ENCODE results near the gene FLYWCH1.
A peak's percentile ranks its signal among the peaks of the same experiment; 100 is the strongest.
"Not testable (repeated sequence)": the region's sequence is repeated elsewhere in the genome, so short reads cannot be mapped to it uniquely, and the experiment has no call there.

The FLYWCH1 gene

DNA sequence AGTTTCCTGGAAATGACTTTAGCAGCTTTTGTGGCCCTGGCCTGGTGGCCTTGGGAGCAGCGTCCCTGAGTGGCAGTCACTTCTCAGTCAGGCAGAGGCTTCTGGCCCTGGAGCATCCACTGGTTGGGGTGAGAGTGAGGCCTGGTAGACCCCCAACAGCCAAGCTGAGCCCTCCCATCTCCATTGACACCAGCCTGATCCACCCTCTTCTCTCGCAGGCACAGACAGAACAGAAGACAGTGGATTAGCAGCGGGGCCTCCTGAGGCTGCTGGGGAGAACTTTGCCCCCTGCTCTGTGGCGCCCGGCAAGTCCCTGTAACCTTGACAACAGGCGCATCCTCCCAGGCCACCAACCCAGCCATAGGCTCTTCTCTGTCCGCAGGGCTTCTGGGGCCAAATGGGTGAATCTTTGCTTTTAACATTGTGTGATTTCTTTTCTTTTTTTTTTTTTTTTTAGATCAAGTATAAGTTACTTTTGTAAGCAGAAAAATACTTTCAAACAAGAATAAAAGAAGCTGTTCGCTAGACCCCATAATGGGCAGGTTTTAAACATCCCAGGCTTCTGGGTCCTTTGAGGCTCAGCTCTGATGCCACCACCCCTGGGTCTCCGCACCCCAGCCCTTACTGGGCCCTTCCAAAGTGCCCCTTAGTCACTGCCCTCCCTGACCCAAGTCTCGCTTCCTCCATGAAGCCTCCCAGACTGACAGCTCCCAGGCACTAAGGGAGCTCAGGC is 12.7 kb upstream of the FLYWCH1 start:
- Histone ChIP-seq H3K4me1 (peaks cover 37% of the 10 kb centered on the region), H3K36me3 (peaks cover 35% of the 10 kb centered on the region; the same call in 1 of the 2 replicates), H3K9ac (no peak overlapping the region), H3K27ac (no peak overlapping the region), H3K4me3 (no peak overlapping the region), H3K9me3 (no peaks in the 10 kb centered on the region), H3K4me2 (no peak overlapping the region), H3K27me3 (no peaks in the 10 kb centered on the region), H4K20me1 (peaks cover 45% of the 10 kb centered on the region; the same call in 1 of the 2 replicates)
- TF ChIP-seq Cebpa-rat (IDR thresholded peaks at IDR 0.05) = no peak

- Histone ChIP-seq H3K4me2 (no peak overlapping the region), H3K4me1 (peaks cover 38% of the 10 kb centered on the region)
Measured at GRCh38 chr16:2899564-2900072, 12.1 kb upstream of the FLYWCH1 start.

GRCh38 chr16:2900526-2901075 is 11.1 kb upstream of the FLYWCH1 start:
- Histone ChIP-seq H3K4me1 (peaks cover 28% of the 10 kb centered on the region), H3K4me2 (no peak overlapping the region), H3K36me3 (peaks cover 28% of the 10 kb centered on the region; the same call in 1 of the 2 replicates), H3K4me3 (no peak overlapping the region), H4K20me1 (peaks cover 31% of the 10 kb centered on the region; the same call in 1 of the 2 replicates), H3K27me3 (no peaks in the 10 kb centered on the region), H3K9me3 (no peaks in the 10 kb centered on the region), H3K27ac (no peak overlapping the region), H3K9ac (no peak overlapping the region)
- no peak for TF ChIP-seq Cebpa-rat (IDR thresholded peaks at IDR 0.05)

More at GRCh38 chr16:2899564-2900072, 12.1 kb upstream of the FLYWCH1 start:
- Histone ChIP-seq H3K27me3 (no peaks in the 10 kb centered on the region), H3K9ac (no peak overlapping the region), H3K9me3 (no peaks in the 10 kb centered on the region), H3K27ac (no peak overlapping the region), H3K36me3 (peaks cover 35% of the 10 kb centered on the region; the same call in 1 of the 2 replicates), H4K20me1 (peaks cover 38% of the 10 kb centered on the region; the same call in 1 of the 2 replicates), H3K4me3 (no peak overlapping the region)
- TF ChIP-seq Cebpa-rat (IDR thresholded peaks at IDR 0.05) = no peak

DNA sequence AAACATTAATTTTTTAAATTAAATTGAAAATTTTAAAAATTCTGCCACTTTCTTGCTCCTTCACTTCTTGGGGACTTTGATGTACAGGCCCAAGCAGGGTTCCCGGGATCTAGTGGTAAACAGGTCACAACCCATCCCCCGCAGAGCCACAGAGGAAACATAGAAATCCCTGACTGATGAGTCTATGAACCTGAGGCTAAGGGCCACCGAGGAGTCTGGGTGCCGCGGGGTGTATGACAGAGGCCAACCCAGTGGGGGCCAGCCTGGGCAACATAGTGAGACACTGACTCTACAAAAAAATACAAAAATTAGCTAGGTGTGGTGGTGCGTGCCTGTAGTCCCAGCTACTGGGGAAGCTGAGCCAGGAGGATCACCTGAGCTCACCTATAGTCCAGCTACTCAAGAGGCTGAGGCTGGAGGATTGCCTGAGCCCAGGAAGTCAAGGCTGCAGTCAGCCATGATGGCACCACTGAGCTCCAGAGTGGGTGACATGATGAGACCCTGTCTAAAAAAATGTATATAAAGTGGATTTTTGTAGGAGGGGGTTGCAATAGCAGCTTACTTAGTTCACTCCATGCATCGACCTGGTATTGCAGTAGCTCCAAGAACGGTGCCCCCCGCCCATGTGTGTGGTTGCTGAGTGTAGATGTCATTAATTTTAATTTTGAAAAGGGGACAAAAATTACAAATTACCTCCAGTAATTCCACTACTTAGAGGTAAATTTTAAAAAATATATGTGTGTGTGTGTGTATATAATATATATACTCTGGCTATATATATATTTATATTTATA is 9.2 kb upstream of the FLYWCH1 start:
- H3K27me3 ChIP-seq = no peaks in the 10 kb centered on the region
- no peak overlapping the region for H3K27ac ChIP-seq
- peaks cover 14% of the 10 kb centered on the region; the same call in 1 of the 2 replicates for H3K36me3 ChIP-seq
- H3K9ac ChIP-seq = no peak overlapping the region
- H3K4me1 ChIP-seq = peaks cover 21% of the 10 kb centered on the region
- no peaks in the 10 kb centered on the region for H3K9me3 ChIP-seq
- TF ChIP-seq Cebpa-rat (IDR thresholded peaks at IDR 0.05) = no peak
- no peak overlapping the region for H3K4me2 ChIP-seq
- H4K20me1 ChIP-seq = peaks cover 13% of the 10 kb centered on the region; the same call in 1 of the 2 replicates
- no peak overlapping the region for H3K4me3 ChIP-seq

DNA sequence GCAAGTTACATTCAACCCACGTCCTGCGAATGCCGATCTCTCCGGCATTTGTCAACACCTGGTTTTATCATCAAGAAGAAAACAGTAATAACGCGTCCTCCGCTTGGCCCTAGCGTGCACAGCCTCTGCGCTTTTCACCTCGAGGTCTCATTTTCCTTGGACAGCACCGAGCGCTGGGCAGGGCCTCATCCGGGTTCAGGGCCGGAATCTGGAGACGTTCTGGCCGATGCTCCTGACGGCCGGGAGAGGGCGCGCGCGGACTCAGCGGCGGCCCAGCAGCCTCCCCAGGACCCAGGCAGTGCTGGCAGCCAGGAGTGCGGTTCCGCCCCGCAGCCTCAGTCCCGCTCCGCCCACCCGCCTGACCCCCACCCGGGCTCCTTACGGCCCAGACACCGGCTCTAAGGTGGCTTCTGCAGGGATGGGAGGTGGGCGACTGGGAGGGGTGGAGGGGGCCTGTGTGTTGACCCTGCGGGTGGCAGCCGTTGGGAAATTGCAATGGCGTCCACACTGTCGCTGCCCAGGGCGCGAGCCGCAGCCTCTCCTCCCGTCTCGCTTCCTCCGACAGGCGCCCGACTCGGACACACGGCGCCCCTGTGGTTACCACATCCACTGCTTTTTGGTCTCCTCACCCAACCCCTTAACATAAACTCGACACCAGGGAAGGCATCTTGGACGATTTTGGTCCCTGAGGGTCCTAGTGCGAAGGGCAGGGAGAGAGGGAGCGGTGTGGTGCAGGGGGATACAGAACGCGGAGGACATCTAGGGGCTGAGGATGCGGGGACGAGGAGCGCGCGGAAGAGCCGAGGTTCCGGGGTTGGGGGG is 7.4 kb upstream of the FLYWCH1 start:
- H3K9ac ChIP-seq = peak overlapping the region; percentile 86
- H3K9me3 ChIP-seq = no peaks in the 10 kb centered on the region

GRCh38 chr16:2904922-2905240 is 6.8 kb upstream of the FLYWCH1 start:
- peak overlapping the region; percentile 90 for H3K4me3 ChIP-seq
- H3K27ac ChIP-seq = peak overlapping the region; percentile 74
- H3K4me2 ChIP-seq = peak overlapping the region; percentile 98
- TF ChIP-seq Cebpa-rat (IDR thresholded peaks at IDR 0.05) = no peak
- H3K27me3 ChIP-seq = no peaks in the 10 kb centered on the region
- H3K9me3 ChIP-seq = no peaks in the 10 kb centered on the region
- H3K9ac ChIP-seq = peak overlapping the region; percentile 86
- H3K4me1 ChIP-seq = peaks cover 18% of the 10 kb centered on the region
- no peaks in the 10 kb centered on the region; the same call in 1 of the 2 replicates for H3K36me3 ChIP-seq
- H4K20me1 ChIP-seq = no peaks in the 10 kb centered on the region

More for the DNA sequence above, 7.4 kb upstream of the FLYWCH1 start:
- Histone ChIP-seq H4K20me1 (no peaks in the 10 kb centered on the region), H3K27ac (peak overlapping the region; percentile 74), H3K4me2 (peak overlapping the region; percentile 98), H3K4me3 (peak overlapping the region; percentile 90), H3K4me1 (peaks cover 18% of the 10 kb centered on the region), H3K36me3 (no peaks in the 10 kb centered on the region; the same call in 1 of the 2 replicates), H3K27me3 (no peaks in the 10 kb centered on the region)
- TF ChIP-seq Cebpa-rat (IDR thresholded peaks at IDR 0.05) = no peak

GRCh38 chr16:2905241-2905987 is 6.3 kb upstream of the FLYWCH1 start:
- H3K27ac ChIP-seq = peak overlapping the region; percentile 74
- peak overlapping the region; percentile 90 for H3K4me3 ChIP-seq
- no peaks in the 10 kb centered on the region for H4K20me1 ChIP-seq
- H3K4me1 ChIP-seq = peaks cover 18% of the 10 kb centered on the region
- H3K36me3 ChIP-seq = no peaks in the 10 kb centered on the region; the same call in 1 of the 2 replicates
- peak overlapping the region; percentile 86 for H3K9ac ChIP-seq
- H3K4me2 ChIP-seq = peak overlapping the region; percentile 98
- no peaks in the 10 kb centered on the region for H3K27me3 ChIP-seq
- H3K9me3 ChIP-seq = no peaks in the 10 kb centered on the region
- no peak for TF ChIP-seq Cebpa-rat (IDR thresholded peaks at IDR 0.05)

- H3K27ac ChIP-seq = no peak overlapping the region
- no peaks in the 10 kb centered on the region for H3K27me3 ChIP-seq
- H3K4me2 ChIP-seq = peak overlapping the region; percentile 59
- peak overlapping the region; percentile 26; the same call in 1 of the 2 replicates for H3K4me3 ChIP-seq
- peaks cover 19% of the 10 kb centered on the region for H3K4me1 ChIP-seq
- H3K36me3 ChIP-seq = no peaks in the 10 kb centered on the region; the same call in 1 of the 2 replicates
- no peaks in the 10 kb centered on the region for H4K20me1 ChIP-seq
- no peaks in the 10 kb centered on the region for H3K9me3 ChIP-seq
- no peak overlapping the region for H3K9ac ChIP-seq
- TF ChIP-seq Cebpa-rat (IDR thresholded peaks at IDR 0.05) = no peak
Measured at GRCh38 chr16:2905988-2906387, 5.7 kb upstream of the FLYWCH1 start.

GRCh38 chr16:2907084-2907753 is 4.5 kb upstream of the FLYWCH1 start:
- H3K4me3 ChIP-seq, H4K20me1 ChIP-seq, H3K4me2 ChIP-seq, H3K36me3 ChIP-seq, H3K27ac ChIP-seq, H3K9me3 ChIP-seq, H3K9ac ChIP-seq, H3K27me3 ChIP-seq: not testable (repeated sequence)
- H3K4me1 ChIP-seq = peaks cover 24% of the 10 kb centered on the region

Data from BLaER1 (cell line).